Vagina (tissue), 2 donors: Measurements from ENCODE around the gene UCP3. TPM values are rescaled to one million over a fixed set of nuclear protein-coding genes. Genes with fewer than 3 reads are reported as not detected.

Experiments
- DNase-seq, 2 donors: peaks; one replicate each; pipeline ENCODE4 v3.0.0-alpha.2; 2017; ENCODE audit errors: extremely low spot score in 2 of 2
- H3K27ac ChIP-seq: fragments of 200-600 bp; sonication (generic); one replicate; pipeline ENCODE4 v1.5.1; 2019
- H3K27me3 ChIP-seq: fragments of 200-600 bp; sonication (generic); one replicate; pipeline ENCODE4 v1.5.1; 2019
- H3K36me3 ChIP-seq, 2 donors: fragments of 200-600 bp; sonication (generic); one replicate each; pipeline ENCODE4 v1.5.1; 2017 to 2019
- H3K4me1 ChIP-seq: fragments of 200-600 bp; sonication (generic); one replicate; pipeline ENCODE4 v1.5.1; 2019
- H3K4me3 ChIP-seq, 2 donors: fragments of 200-600 bp; sonication (generic); 1 replicate in 1 of 2; 2 replicates in 1 of 2; pipeline ENCODE4 v1.5.1; 2016 to 2019
- H3K9me3 ChIP-seq: fragments of 200-600 bp; sonication (generic); one replicate; pipeline ENCODE4 v1.5.1; 2019
- CTCF ChIP-seq, 3 experiments: fragments of 450-650 bp in 2 of 3; fragments of 200-600 bp in 1 of 3; sonication (generic) in 1 of 3; IDR thresholded peaks; one replicate each; pipeline ENCODE4 v1.5.1; 2017 to 2019; ENCODE audit warnings: antibody characterized with exemption in 3 of 3, mild to moderate bottlenecking in 2 of 3, moderate library complexity in 2 of 3
- POLR2A ChIP-seq, 2 donors: fragments of 450-650 bp; IDR thresholded peaks; one replicate each; pipeline ENCODE4 v1.6.1; 2017; ENCODE audit warnings: antibody characterized with exemption in 2 of 2, mild to moderate bottlenecking in 2 of 2, moderate library complexity in 2 of 2
- POLR2AphosphoS5 ChIP-seq, 2 donors: sonication (generic); formaldehyde crosslinking; IDR thresholded peaks; one replicate each; pipeline ENCODE4 v1.9.0; 2017; ENCODE audit warnings: antibody characterized with exemption in 2 of 2, mild to moderate bottlenecking in 2 of 2, low read depth in 1 of 2; ENCODE audit not compliant: insufficient read depth in 1 of 2
- intact Hi-C: fragments of 100-400 bp; cut with DNase I; formaldehyde crosslinking; loops from one replicate; pipeline ENCODE4 v1.15.1; 2023
- total RNA-seq: library from RNA; depleted of rRNA; stranded (reverse); fragments of >200 nt; gene quantifications from one replicate; pipeline ENCODE4 v1.2.3, GENCODE V29; 2016

Gene UCP3
- total RNA-seq, 1 donor from 2014 or later, result 1.2 TPM

DNA sequence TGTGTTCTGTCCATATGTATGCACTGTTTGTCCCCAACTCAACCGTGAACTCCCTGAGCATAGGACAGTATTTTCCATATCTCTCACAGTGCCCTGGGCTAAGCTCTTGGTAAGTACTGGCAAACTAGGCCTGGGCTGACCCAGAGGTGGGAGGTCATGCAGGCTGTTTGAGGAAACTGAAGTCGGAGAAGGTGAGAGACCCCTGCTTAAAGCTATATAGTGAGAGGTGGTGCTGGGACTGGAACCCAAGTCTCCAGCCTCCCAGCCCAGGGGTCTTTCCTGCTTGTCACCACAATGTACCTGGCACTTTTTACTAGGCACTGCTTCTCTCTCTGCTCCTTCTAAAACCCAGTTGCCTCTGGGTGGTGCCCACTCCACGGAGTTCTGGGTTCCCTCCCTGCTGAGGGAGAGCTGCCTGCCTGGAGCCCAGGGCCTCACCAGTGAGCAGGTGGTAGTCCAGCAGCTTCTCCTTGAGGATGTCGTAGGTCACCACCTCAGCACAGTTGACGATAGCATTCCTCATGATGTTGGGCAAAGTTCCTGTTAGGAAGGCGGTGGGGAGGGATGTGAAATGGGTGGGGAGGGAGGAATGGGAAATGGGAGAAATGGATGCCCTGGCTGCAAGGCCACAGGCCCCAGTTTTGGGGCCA is 4.7 kb downstream of the UCP3 start:
- Histone ChIP-seq H3K4me1 (no peaks in the 10 kb centered on the region), H3K27me3 (no peaks in the 10 kb centered on the region), H3K36me3 (peaks cover 0 to 6% of the 10 kb centered on the region in 2 donors), H3K4me3 (no peak overlapping the region), H3K9me3 (no peaks in the 10 kb centered on the region), H3K27ac (no peak overlapping the region)
- intact Hi-C loops, result no loop called here
- TF ChIP-seq CTCF (IDR thresholded peaks at IDR 0.05) (no peak), POLR2AphosphoS5 (IDR thresholded peaks at IDR 0.05; ENCODE audit: insufficient read depth in 1 of 2, low read depth in 1 of 2) (no peak), POLR2A (IDR thresholded peaks at IDR 0.05) (no peak)
- DNase-seq, result peak in 1 of 2 donors; percentile 55

DNA sequence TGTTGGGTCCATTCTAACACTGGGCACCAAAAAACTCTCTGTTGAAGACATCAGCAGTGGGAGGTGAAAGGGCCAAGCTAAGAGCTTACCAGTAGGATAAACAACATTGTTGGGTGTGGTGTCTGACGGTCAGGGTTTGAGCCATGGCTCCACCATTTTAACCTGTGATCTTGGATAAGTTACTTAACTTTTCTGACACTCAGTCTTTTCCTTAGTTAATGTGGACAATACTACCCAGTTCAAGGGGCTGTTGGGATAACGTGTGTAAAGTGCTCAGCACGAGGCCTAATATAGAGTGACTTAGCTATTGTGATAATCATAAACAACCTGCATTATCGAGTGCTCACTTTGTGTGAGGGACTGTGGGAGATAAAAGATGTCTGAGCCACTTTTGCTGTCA is 6.1 kb downstream of the UCP3 start:
- peaks cover 0 to 6% of the 10 kb centered on the region in 2 donors for H3K36me3 ChIP-seq

GRCh38 chr11:74001822-74002286 is 7.0 kb downstream of the UCP3 start:
- Histone ChIP-seq H3K9me3 (no peaks in the 10 kb centered on the region), H3K27ac (no peak overlapping the region), H3K36me3 (peaks cover 0 to 6% of the 10 kb centered on the region in 2 donors), H3K4me1 (no peaks in the 10 kb centered on the region), H3K4me3 (no peak overlapping the region), H3K27me3 (no peaks in the 10 kb centered on the region)
- intact Hi-C loops, result no loop called here
- peak in 1 of 2 donors; percentile 67 for DNase-seq
- TF ChIP-seq POLR2A (IDR thresholded peaks at IDR 0.05) (no peak), CTCF (IDR thresholded peaks at IDR 0.05) (no peak), POLR2AphosphoS5 (IDR thresholded peaks at IDR 0.05; ENCODE audit: insufficient read depth in 1 of 2, low read depth in 1 of 2) (no peak)

More for the DNA sequence above, 6.1 kb downstream of the UCP3 start:
- Histone ChIP-seq H3K27me3 (no peaks in the 10 kb centered on the region), H3K4me1 (no peaks in the 10 kb centered on the region), H3K27ac (no peak overlapping the region), H3K9me3 (no peaks in the 10 kb centered on the region), H3K4me3 (no peak overlapping the region)
- DNase-seq, result no peak
- TF ChIP-seq POLR2AphosphoS5 (IDR thresholded peaks at IDR 0.05; ENCODE audit: insufficient read depth in 1 of 2, low read depth in 1 of 2) (no peak), POLR2A (IDR thresholded peaks at IDR 0.05) (no peak), CTCF (IDR thresholded peaks at IDR 0.05) (no peak)
- intact Hi-C loops, result no loop called here

DNA sequence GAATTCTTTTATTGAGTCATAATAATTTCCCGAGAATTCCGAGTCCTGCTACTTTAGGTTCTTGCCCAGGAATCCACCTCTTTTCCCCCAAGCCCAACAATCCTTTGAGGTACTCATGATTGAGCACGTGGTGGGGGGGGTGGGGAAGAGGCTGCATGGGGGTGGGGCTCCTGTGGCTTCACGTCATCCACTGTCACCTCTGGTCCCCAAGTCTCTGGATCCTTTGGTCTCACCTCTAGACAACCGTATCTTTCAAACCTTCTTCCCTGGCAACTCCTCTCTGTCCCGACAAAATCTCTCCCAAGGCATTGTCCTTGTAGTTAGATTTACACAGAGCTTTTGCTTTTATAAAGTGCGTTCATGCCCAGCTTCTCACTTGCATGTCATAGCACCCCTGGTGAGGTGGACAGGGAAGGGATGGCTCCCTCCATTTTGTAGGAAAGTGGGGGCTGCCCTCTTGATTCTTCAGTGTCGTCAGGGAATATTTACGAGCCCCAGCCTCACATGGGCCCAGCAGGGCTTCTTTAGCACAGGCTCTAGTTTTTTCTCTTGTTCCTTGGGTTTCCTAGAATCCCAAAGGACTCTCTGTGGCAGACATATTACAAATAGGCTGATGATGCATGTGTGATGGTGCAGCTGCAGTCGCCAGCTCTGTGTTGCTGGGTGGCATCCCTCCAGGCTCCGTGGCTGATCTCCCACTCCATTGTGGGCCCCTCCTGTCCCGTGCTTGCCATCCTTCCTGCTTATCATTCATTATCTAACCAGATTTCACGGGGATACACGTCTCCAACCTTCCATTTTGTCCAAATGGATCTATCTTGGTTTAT is 8.4 kb downstream of the UCP3 start:
- Histone ChIP-seq H3K4me3 (no peak overlapping the region), H3K27me3 (no peaks in the 10 kb centered on the region), H3K4me1 (no peaks in the 10 kb centered on the region), H3K36me3 (peaks cover 0 to 6% of the 10 kb centered on the region in 2 donors), H3K9me3 (no peaks in the 10 kb centered on the region), H3K27ac (no peak overlapping the region)
- intact Hi-C loops, result no loop called here
- DNase-seq, result no peak
- TF ChIP-seq POLR2AphosphoS5 (IDR thresholded peaks at IDR 0.05; ENCODE audit: insufficient read depth in 1 of 2, low read depth in 1 of 2) (no peak), CTCF (IDR thresholded peaks at IDR 0.05) (no peak), POLR2A (IDR thresholded peaks at IDR 0.05) (no peak)
